HCT116 (cell line): ENCODE data around the gene TLCD3A. TPM values are rescaled to one million over a fixed set of nuclear protein-coding genes. Genes with fewer than 3 reads are reported as not detected.

Experiments used
- ATAC-seq: fragments of 200-7000 bp; cut with Tn5 transposase; 2 replicates; pipeline ENCODE4 v1.9.1; 2020; ENCODE audit warnings: mild to moderate bottlenecking, moderate library complexity
- BruUV-seq: library from RNA; stranded (reverse); fragments of 400-500 nt; replicated peaks from 2 replicates; lab custom pipeline; 2021; lab: Mats Ljungman, UMichigan
- CTCF ChIA-PET: fragments of 300-600 bp; sonication (Branson Sonifier 250); formaldehyde crosslinking; loops from one replicate; lab custom pipeline; 2021; ENCODE audit warnings: antibody characterized with exemption; lab: Charles Lee
- POLR2A ChIA-PET: fragments of 300-600, 350-600 bp; sonication (Branson Sonifier 250); formaldehyde crosslinking; loops from one replicate; lab custom pipeline; 2021; ENCODE audit warnings: antibody characterized with exemption; lab: Charles Lee
- RAD21 ChIA-PET, 2 experiments: fragments of 300-600 bp; sonication (Branson Sonifier 250); formaldehyde crosslinking; loops; one replicate each; lab custom pipeline; 2023; ENCODE audit warnings: low total read pairs in 2 of 2; ENCODE audit not compliant: uncharacterized antibody in 2 of 2, unreplicated experiment in 2 of 2, low non-redundant PET in 1 of 2; lab: Charles Lee
- DNase-seq: peaks from one replicate; pipeline ENCODE4 v3.0.0-alpha.2; 2010; ENCODE audit warnings: low read depth, low spot score
- H2AFZ ChIP-seq: fragments of 200-600 bp; shearing (Covaris generic), sonication (generic); 2 replicates; pipeline ENCODE4 v1.6.1; 2017; ENCODE audit warnings: low read depth, mixed run types, mixed read lengths, antibody characterized with exemption, low read length; ENCODE audit not compliant: poor library complexity, severe bottlenecking
- H3K27ac ChIP-seq: 2 replicates; pipeline ENCODE4 v1.5.1; 2012; ENCODE audit warnings: low read depth, low read length
- H3K27me3 ChIP-seq: fragments of 200-600 bp; sonication (generic); 2 replicates; pipeline ENCODE4 v1.6.1; 2016; ENCODE audit warnings: mixed run types, low read length, mixed read lengths; ENCODE audit not compliant: insufficient read depth
- H3K36me3 ChIP-seq, 2 experiments: fragments of 200-500 bp in 1 of 2; fragments of 200-600 bp in 1 of 2; sonication (Bioruptor generic) in 1 of 2; sonication (generic) in 1 of 2; 2 replicates each; pipeline versions ENCODE4 v1.5.1 to v1.6.1; 2014 to 2016; ENCODE audit warnings: low read length in 2 of 2, inconsistent platforms in 1 of 2, mixed read lengths in 1 of 2, mixed run types in 1 of 2; ENCODE audit not compliant: insufficient read depth in 2 of 2, control insufficient read depth in 1 of 2
- H3K4me1 ChIP-seq, 2 experiments: fragments of 200-600 bp in 1 of 2; sonication (generic) in 1 of 2; 2 replicates each; pipeline versions ENCODE4 v1.5.1 to v1.6.1; 2012 to 2017; ENCODE audit warnings: low read length in 2 of 2, inconsistent platforms in 1 of 2, mild to moderate bottlenecking in 1 of 2, mixed read lengths in 1 of 2, mixed run types in 1 of 2, moderate library complexity in 1 of 2; ENCODE audit not compliant: insufficient read depth in 2 of 2, control insufficient read depth in 1 of 2
- H3K4me2 ChIP-seq: fragments of 200-600 bp; sonication (generic); 2 replicates; pipeline ENCODE4 v1.6.1; 2017; ENCODE audit warnings: mixed run types, low read length, mixed read lengths
- H3K4me3 ChIP-seq, 2 experiments: fragments of 200-600 bp in 1 of 2; sonication (generic) in 1 of 2; replicated peaks in 1 of 2; 2 replicates each; pipeline ENCODE4 v1.5.1; 2011 to 2016; ENCODE audit warnings: low read length in 2 of 2, control low read depth in 1 of 2, low read depth in 1 of 2, mild to moderate bottlenecking in 1 of 2, mixed read lengths in 1 of 2, mixed run types in 1 of 2
- H3K79me2 ChIP-seq: fragments of 200-600 bp; sonication (generic); 2 replicates; pipeline ENCODE4 v1.6.1; 2017; ENCODE audit warnings: mild to moderate bottlenecking, mixed run types, low read length, moderate library complexity, mixed read lengths; ENCODE audit not compliant: insufficient read depth
- H3K9ac ChIP-seq: fragments of 200-600 bp; sonication (generic); 2 replicates; pipeline ENCODE4 v1.6.1; 2016; ENCODE audit warnings: low read length, mixed read lengths
- H3K9me2 ChIP-seq: fragments of 200-600 bp; sonication (generic), shearing (Covaris generic); 2 replicates; pipeline ENCODE4 v1.6.1; 2017; ENCODE audit warnings: mixed run types, mild to moderate bottlenecking, moderate library complexity; ENCODE audit not compliant: insufficient read depth
- H3K9me3 ChIP-seq, 2 experiments: fragments of 200-500 bp in 1 of 2; fragments of 200-600 bp in 1 of 2; sonication (Bioruptor generic) in 1 of 2; sonication (generic) in 1 of 2; 2 replicates each; pipeline ENCODE4 v1.6.1; 2014 to 2017; ENCODE audit warnings: low read length in 2 of 2, mixed read lengths in 2 of 2, inconsistent platforms in 1 of 2, low read depth in 1 of 2, mild to moderate bottlenecking in 1 of 2, mixed run types in 1 of 2, moderate library complexity in 1 of 2; ENCODE audit not compliant: control insufficient read depth in 1 of 2, insufficient read depth in 1 of 2
- H4K20me1 ChIP-seq: fragments of 200-600 bp; sonication (generic), shearing (Covaris generic); 2 replicates; pipeline ENCODE4 v1.6.1; 2017; ENCODE audit warnings: mixed run types, mild to moderate bottlenecking, moderate library complexity; ENCODE audit not compliant: insufficient read depth
- CBX3 ChIP-seq: IDR thresholded peaks from 2 replicates; pipeline ENCODE4 v1.6.1; 2012; ENCODE audit warnings: low read depth
- EGR1 ChIP-seq: IDR thresholded peaks from 2 replicates; pipeline ENCODE4 v1.6.1; 2012; ENCODE audit warnings: low read depth
- EZH2 ChIP-seq: fragments of 200-600 bp; sonication (generic); IDR thresholded peaks from 2 replicates; pipeline ENCODE4 v1.6.1; 2017; ENCODE audit warnings: antibody characterized with exemption, mixed run types
- FOSL1 ChIP-seq: IDR thresholded peaks from 2 replicates; pipeline ENCODE4 v1.6.1; 2012; ENCODE audit warnings: low read depth
- RAD21 ChIP-seq: IDR thresholded peaks from 2 replicates; pipeline ENCODE4 v1.6.1; 2012; ENCODE audit warnings: low read depth, mild to moderate bottlenecking
- SP1 ChIP-seq: IDR thresholded peaks from 2 replicates; pipeline ENCODE4 v1.6.1; 2012; ENCODE audit warnings: low read depth
- SRF ChIP-seq: IDR thresholded peaks from 2 replicates; pipeline ENCODE4 v1.6.1; 2012; ENCODE audit warnings: low read depth
- TCF7L2 ChIP-seq: IDR thresholded peaks from 2 replicates; pipeline ENCODE4 v1.7.0; 2011; ENCODE audit warnings: borderline replicate concordance, inconsistent platforms; ENCODE audit not compliant: insufficient read depth, insufficient read length; ENCODE audit errors: extremely low read depth
- intact Hi-C: fragments of 100-400 bp; cut with micrococcal nuclease; formaldehyde crosslinking; loops from 2 replicates; pipeline ENCODE4 v1.10.0; 2022
- total RNA-seq: library from RNA; stranded (reverse); gene quantifications from one replicate; pipeline ENCODE4 v1.2.1, GENCODE V29; 2021; ENCODE audit not compliant: unreplicated experiment
- TF ChIP-seq, protein P1 (sequence below): IDR thresholded peaks from 2 replicates; pipeline ENCODE4 v1.6.1; 2012; ENCODE audit warnings: low read depth

Gene TLCD3A
- total RNA-seq, 1 experiment from 2014 or later: 26.0 TPM

DNA sequence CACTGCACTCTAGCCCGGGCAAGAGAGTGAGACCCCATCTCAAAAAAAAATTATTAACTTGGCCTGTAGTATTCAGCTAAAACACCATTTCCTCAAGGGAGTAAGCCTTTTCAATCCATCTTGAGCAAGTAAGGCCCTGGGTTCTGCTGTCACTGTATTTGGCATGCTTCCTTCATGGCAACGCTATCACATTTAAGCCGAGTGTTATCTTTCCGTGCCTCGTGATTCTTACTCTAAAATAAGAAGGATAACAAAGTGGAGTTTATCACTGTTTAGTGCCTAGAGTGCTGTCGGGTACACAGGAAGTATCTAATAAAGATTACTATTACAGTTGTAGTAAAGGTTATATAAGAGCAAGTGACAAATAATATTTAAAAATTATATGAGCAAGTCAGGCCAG lies 26.5 kb upstream of the TLCD3A start:
- POLR2A ChIA-PET: no interaction called here
- no peak overlapping the region for H3K4me2 ChIP-seq
- no peak for DNase-seq
- CTCF ChIA-PET: interaction anchor here (3.0 kb wide), 1 partner anchor 294 kb away, joined by 14 read pairs; no protein-coding TSS in a partner anchor
- no peak overlapping the region for H3K27ac ChIP-seq
- no peak for ATAC-seq
- H3K79me2 ChIP-seq: peaks cover 23% of the 10 kb centered on the region
- H3K36me3 ChIP-seq: peaks cover 10 to 21% of the 10 kb centered on the region in 2 experiments; a peak in 3 of 4 replicates
- H2AFZ ChIP-seq: no peak overlapping the region
- intact Hi-C loops: no loop called here
- no peaks in the 10 kb centered on the region for H3K4me1 ChIP-seq
- no peaks in the 10 kb centered on the region for H3K9me2 ChIP-seq
- no peak overlapping the region for H3K9ac ChIP-seq
- no peaks in the 10 kb centered on the region for H3K27me3 ChIP-seq
- no TSS peak for BruUV-seq
- RAD21 ChIA-PET: no interaction called here
- no peak for TF ChIP-seq SP1
- no peak for TF ChIP-seq FOSL1
- no peak for TF ChIP-seq EZH2
- TF ChIP-seq CBX3: no peak
- no peak for TF ChIP-seq RAD21
- H4K20me1 ChIP-seq: no peaks in the 10 kb centered on the region
- no peaks in the 10 kb centered on the region for H3K9me3 ChIP-seq
- H3K4me3 ChIP-seq: no peak overlapping the region

GRCh38 chr17:708132-708531 lies 24.3 kb upstream of the TLCD3A start:
- CTCF ChIA-PET: no interaction called here
- no peak for TF ChIP-seq FOSL1
- TF ChIP-seq, protein P1, sequence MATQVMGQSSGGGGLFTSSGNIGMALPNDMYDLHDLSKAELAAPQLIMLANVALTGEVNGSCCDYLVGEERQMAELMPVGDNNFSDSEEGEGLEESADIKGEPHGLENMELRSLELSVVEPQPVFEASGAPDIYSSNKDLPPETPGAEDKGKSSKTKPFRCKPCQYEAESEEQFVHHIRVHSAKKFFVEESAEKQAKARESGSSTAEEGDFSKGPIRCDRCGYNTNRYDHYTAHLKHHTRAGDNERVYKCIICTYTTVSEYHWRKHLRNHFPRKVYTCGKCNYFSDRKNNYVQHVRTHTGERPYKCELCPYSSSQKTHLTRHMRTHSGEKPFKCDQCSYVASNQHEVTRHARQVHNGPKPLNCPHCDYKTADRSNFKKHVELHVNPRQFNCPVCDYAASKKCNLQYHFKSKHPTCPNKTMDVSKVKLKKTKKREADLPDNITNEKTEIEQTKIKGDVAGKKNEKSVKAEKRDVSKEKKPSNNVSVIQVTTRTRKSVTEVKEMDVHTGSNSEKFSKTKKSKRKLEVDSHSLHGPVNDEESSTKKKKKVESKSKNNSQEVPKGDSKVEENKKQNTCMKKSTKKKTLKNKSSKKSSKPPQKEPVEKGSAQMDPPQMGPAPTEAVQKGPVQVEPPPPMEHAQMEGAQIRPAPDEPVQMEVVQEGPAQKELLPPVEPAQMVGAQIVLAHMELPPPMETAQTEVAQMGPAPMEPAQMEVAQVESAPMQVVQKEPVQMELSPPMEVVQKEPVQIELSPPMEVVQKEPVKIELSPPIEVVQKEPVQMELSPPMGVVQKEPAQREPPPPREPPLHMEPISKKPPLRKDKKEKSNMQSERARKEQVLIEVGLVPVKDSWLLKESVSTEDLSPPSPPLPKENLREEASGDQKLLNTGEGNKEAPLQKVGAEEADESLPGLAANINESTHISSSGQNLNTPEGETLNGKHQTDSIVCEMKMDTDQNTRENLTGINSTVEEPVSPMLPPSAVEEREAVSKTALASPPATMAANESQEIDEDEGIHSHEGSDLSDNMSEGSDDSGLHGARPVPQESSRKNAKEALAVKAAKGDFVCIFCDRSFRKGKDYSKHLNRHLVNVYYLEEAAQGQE: no peak
- TF ChIP-seq TCF7L2: no peak
- no peak for TF ChIP-seq EGR1
- no peak for TF ChIP-seq SRF
- RAD21 ChIA-PET: no interaction called here

More at GRCh38 chr17:708132-708531, 24.3 kb upstream of the TLCD3A start:
- no peaks in the 10 kb centered on the region for H3K9me2 ChIP-seq
- H3K79me2 ChIP-seq: peaks cover 46% of the 10 kb centered on the region
- POLR2A ChIA-PET: no interaction called here
- H3K9me3 ChIP-seq: no peaks in the 10 kb centered on the region
- no peak overlapping the region for H2AFZ ChIP-seq
- peaks cover 10 to 21% of the 10 kb centered on the region in 2 experiments; a peak in 3 of 4 replicates for H3K36me3 ChIP-seq
- no peaks in the 10 kb centered on the region for H3K4me1 ChIP-seq
- no peak overlapping the region for H3K9ac ChIP-seq
- BruUV-seq: no TSS peak
- H4K20me1 ChIP-seq: no peaks in the 10 kb centered on the region
- no peak overlapping the region for H3K4me3 ChIP-seq
- no peak overlapping the region for H3K4me2 ChIP-seq
- no peak overlapping the region for H3K27ac ChIP-seq
- no peaks in the 10 kb centered on the region for H3K27me3 ChIP-seq
- no peak for ATAC-seq
- no peak for DNase-seq
- intact Hi-C loops: no loop called here
